Heart right ventricle (tissue), 16 donors: ENCODE measurements around the gene RRAS2. TPM values are rescaled to one million over a fixed set of nuclear protein-coding genes. Genes with fewer than 3 reads are reported as not detected.
A peak's percentile ranks its signal among the peaks of the same experiment; 100 is the strongest.

Experiments used
- ATAC-seq, 8 donors: fragments of 200-7000 bp; cut with Tn5 transposase; one replicate each; pipeline ENCODE4 v1.9.1; 2020; ENCODE audit warnings: mild to moderate bottlenecking in 8 of 8, moderate library complexity in 8 of 8, moderate number of reproducible peaks in 1 of 8
- DNase-seq, 2 donors: peaks; one replicate each; pipeline ENCODE4 v3.0.0-alpha.2; 2020
- H3K27ac ChIP-seq, 10 donors: fragments of 200-600 bp; sonication (generic) in 2 of 10; one replicate each; pipeline versions ENCODE4 v1.5.0 to v1.8.0; 2020 to 2022; ENCODE audit warnings: mild to moderate bottlenecking in 3 of 10
- H3K27me3 ChIP-seq, 7 donors: fragments of 200-600 bp; one replicate each; pipeline ENCODE4 v1.8.0; 2021 to 2022; ENCODE audit warnings: mild to moderate bottlenecking in 2 of 7
- H3K36me3 ChIP-seq, 9 donors: fragments of 200-600 bp; sonication (generic) in 1 of 9; one replicate each; pipeline versions ENCODE4 v1.5.0 to v1.8.0; 2020 to 2022; ENCODE audit warnings: mild to moderate bottlenecking in 2 of 9
- H3K4me1 ChIP-seq, 9 donors: fragments of 200-600 bp; sonication (generic) in 1 of 9; one replicate each; pipeline versions ENCODE4 v1.5.0 to v1.8.0; 2020 to 2022; ENCODE audit warnings: mild to moderate bottlenecking in 4 of 9
- H3K4me3 ChIP-seq, 10 donors: fragments of 200-600 bp; sonication (generic) in 2 of 10; one replicate each; pipeline versions ENCODE4 v1.5.0 to v1.8.0; 2020 to 2022; ENCODE audit warnings: mild to moderate bottlenecking in 7 of 10, moderate library complexity in 2 of 10
- H3K9me3 ChIP-seq, 11 donors: fragments of 200-600 bp in 10 of 11; sonication (generic) in 2 of 11; one replicate each; pipeline versions ENCODE4 v1.5.0 to v1.8.0; 2013 to 2022; ENCODE audit warnings: mild to moderate bottlenecking in 2 of 11, control low read depth in 1 of 11, moderate library complexity in 1 of 11
- WGBS, 2 donors: extraction: QIAGEN DNeasy Blood & Tissue Kit; methylation state at CpG; one replicate each; pipeline ENCODE4 v1.1.7; 2013; ENCODE audit warnings: inconsistent platforms in 1 of 2; 5-methylcytosine and 5-hydroxymethylcytosine counted together
- intact Hi-C, 10 donors: fragments of 100-400 bp; cut with DNase I; formaldehyde crosslinking; loops; one replicate each; pipeline versions ENCODE4 v1.11.1 to v1.14.2; 2022
- polyA plus RNA-seq, 2 donors: library from polyadenylated mRNA; stranded (reverse); fragments of 200-250 nt; gene quantifications; one replicate each; pipeline ENCODE4 v1.2.3, GENCODE V29; 2013
- total RNA-seq, 10 donors: library from RNA; stranded (reverse); fragmentation: NEBNext Ultra II Directional in 3 of 10; extraction: Animal tissue kit (Norgen Biotek cat#: 25700) in 3 of 10; gene quantifications; one replicate each; pipeline versions ENCODE4 v1.2.1 to v1.2.4, GENCODE V29; 2021 to 2023
- TF ChIP-seq, protein P1 (sequence below), 9 donors: fragments of 200-600 bp; sonication (generic) in 2 of 9; IDR thresholded peaks; one replicate each; pipeline versions ENCODE4 v1.5.0 to v1.8.0; 2021 to 2022; ENCODE audit warnings: antibody characterized with exemption in 9 of 9, mild to moderate bottlenecking in 5 of 9, moderate library complexity in 1 of 9
- donor health status: Arrhythmogenic right ventricular cardiomyopathy.
- donor health status: ischemic (EF 13 %, LVEDD 7.1; RV severe dilation, severe dysfunction).
- donor health status: healthy with polysubstance abuse.
- donor health status: DM: no; HTN: yes; CAD: no.
- donor health status: DM: no; HTN: no; CAD: no.
- donor health status: ischemic (EF 25% LVEDD 6.9; RV normal size, moderate dysfunction).
- donor health status: ischemic (EF 25% LVEDD 5.7; RV mildly dilated, moderate dysfunction).
- donor health status: healthy.
- donor health status: DM: yes; HTN: yes; CAD: no.
- donor health status: Ischemic cardiomyopathy.
- donor health status: ischemic (EF 35%, LVEDD 5.7; RV mildly dilated, moderate dysfunction).
- donor health status: nonischemic (EF 11% LVEDD 7.7; RV severe dilation, severe dysfunction).
- donor health status: DM: yes; HTN: yes; CAD: no.
- donor health status: PGD.
- donor health status: ischemic (EF 29% LVEDD 5.4; RV normal size, mild dysfunction).
- donor health status: nonischemic (EF 23%, LVEDD 6.1; RV moderate dilation, normal function).

Gene RRAS2
- total and polyA plus RNA-seq, 12 donors = 20.8 to 142 (median 37.3) TPM

DNA sequence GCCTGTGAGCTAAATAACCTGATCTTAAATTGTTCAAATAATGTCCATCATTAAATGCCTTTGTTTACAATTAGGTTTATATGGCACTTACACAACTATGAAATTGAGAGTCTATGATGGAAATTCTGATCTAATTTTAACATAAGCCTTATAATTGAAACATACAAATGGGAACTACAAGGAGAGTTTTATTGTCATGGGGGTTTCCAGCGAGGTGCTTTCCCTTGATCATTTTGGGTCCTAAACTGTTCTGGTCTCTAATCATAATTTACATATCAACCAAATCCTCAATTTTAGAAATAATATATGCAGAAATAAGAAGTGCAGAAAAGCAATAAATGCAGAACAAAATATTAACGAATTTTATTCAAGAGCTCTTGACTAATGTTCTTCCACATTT is 44.9 kb downstream of the RRAS2 start:
- intact Hi-C loops = no loop called here
- 92 to 94% methylated on average over 2 of the region's 2 CpGs for WGBS, 2 donors
- H3K36me3 ChIP-seq = no peaks in the 10 kb centered on the region

DNA sequence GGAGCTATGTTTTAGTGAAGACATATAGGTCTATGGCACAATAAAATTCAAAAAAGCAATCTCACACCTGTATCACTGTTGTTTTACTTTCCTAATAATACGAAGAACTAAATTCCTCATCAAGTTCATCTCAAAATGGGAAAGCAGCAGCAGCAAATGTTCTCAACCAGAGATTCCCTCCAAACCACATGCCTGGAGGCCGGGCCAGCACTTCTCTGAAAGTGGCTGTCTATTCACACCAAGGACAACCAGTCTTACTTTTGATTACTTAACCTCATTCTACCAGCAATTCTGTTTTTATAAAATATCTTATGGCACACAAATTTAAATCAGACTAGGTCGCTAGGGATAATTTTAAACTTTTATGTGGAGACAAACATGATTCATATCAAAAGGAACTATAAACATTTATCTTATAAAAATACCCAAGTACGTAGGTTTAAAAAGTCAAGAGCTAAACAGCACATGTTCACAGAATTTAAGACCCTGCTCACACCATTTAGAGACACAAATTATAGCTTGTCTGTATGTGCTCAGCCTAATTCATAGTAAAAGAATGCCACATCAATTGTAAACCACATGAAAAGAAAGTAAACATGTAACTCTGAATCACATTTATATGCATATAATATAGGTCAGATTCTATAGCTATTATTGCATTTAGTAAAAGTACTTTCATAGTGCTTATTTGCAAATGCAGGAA is 46.1 kb downstream of the RRAS2 start:
- intact Hi-C loops = no loop called here
- ATAC-seq (no peak), DNase-seq (no peak)
- no peak overlapping the region for H3K4me3 ChIP-seq
- 88 to 93% methylated on average over 4 of the region's 4 CpGs for WGBS, 2 donors
- H3K27me3 ChIP-seq = no peaks in the 10 kb centered on the region
- no peak overlapping the region for H3K27ac ChIP-seq
- H3K9me3 ChIP-seq = no peaks in the 10 kb centered on the region
- TF ChIP-seq, protein P1, sequence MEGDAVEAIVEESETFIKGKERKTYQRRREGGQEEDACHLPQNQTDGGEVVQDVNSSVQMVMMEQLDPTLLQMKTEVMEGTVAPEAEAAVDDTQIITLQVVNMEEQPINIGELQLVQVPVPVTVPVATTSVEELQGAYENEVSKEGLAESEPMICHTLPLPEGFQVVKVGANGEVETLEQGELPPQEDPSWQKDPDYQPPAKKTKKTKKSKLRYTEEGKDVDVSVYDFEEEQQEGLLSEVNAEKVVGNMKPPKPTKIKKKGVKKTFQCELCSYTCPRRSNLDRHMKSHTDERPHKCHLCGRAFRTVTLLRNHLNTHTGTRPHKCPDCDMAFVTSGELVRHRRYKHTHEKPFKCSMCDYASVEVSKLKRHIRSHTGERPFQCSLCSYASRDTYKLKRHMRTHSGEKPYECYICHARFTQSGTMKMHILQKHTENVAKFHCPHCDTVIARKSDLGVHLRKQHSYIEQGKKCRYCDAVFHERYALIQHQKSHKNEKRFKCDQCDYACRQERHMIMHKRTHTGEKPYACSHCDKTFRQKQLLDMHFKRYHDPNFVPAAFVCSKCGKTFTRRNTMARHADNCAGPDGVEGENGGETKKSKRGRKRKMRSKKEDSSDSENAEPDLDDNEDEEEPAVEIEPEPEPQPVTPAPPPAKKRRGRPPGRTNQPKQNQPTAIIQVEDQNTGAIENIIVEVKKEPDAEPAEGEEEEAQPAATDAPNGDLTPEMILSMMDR (IDR thresholded peaks at IDR 0.05) = no peak
- no peaks in the 10 kb centered on the region for H3K36me3 ChIP-seq
- H3K4me1 ChIP-seq = peaks cover 0 to 60% (median 28%) of the 10 kb centered on the region in 9 donors

More for the DNA sequence above, 44.9 kb downstream of the RRAS2 start:
- Histone ChIP-seq H3K4me3 (no peak overlapping the region), H3K27ac (no peak overlapping the region), H3K9me3 (no peaks in the 10 kb centered on the region), H3K27me3 (no peaks in the 10 kb centered on the region), H3K4me1 (peaks cover 0 to 48% (median 25%) of the 10 kb centered on the region in 9 donors)
- TF ChIP-seq, protein P1 (IDR thresholded peaks at IDR 0.05) = no peak
- ATAC-seq = no peak
- DNase-seq = no peak

- peaks cover 0 to 61% (median 28%) of the 10 kb centered on the region in 9 donors for H3K4me1 ChIP-seq
- TF ChIP-seq, protein P1 (IDR thresholded peaks at IDR 0.05) = no peak
- ATAC-seq (peak in 2 of 8 donors; percentile 26 to 31), DNase-seq (no peak)
- WGBS, 2 donors = 52 to 60% methylated on average over 1 of the region's 1 CpG
- H3K27ac ChIP-seq = no peak overlapping the region
- H3K36me3 ChIP-seq = no peaks in the 10 kb centered on the region
- no peak overlapping the region for H3K4me3 ChIP-seq
- no peaks in the 10 kb centered on the region for H3K27me3 ChIP-seq
- no peaks in the 10 kb centered on the region for H3K9me3 ChIP-seq
- intact Hi-C loops = no loop called here
These were observed 48.3 kb downstream of the RRAS2 start for GRCh38 chr11:14310679-14311078.

DNA sequence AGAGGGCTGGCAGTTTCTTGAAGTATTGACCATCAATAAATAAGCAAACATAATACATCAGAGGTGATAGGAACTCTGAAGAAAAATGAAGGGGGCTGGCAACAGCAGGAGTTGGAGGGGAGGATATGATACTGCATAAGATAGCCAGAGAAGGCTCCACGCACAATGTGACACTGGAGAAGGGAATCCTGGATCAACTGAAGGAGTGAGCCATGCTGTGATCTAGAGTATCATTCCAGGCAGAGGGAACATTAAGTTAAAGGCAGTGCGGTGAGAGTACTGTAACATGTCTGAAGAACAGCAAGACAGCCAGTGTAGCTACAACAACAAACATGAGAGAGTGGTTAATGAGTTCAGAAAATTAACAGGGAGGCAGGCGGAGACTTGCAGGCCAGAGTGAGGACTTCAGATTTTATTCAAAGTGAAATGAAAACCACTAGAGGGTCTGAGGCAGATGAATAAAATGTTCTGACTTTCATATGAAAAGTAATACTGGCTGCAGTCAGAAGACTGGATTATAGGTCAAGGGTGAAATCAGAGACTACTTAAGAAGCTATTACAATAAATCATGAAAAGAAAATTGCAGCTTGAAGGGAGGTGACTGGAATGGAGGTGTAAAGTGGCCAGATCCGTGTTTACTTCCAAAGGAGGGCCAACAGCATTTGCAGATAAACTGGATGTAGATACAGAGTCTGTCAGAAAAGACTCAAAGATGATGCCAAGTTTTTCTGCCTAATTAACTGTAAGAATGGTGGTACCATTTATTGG is 49.4 kb downstream of the RRAS2 start:
- ATAC-seq = no peak
- DNase-seq = no peak

More for the DNA sequence above, 49.4 kb downstream of the RRAS2 start:
- intact Hi-C loops = loop anchor here in 2 of 10 donors (10.0 kb wide), 2 partner anchors 45 to 145 kb away; partner anchors contain the start of gene RRAS2 (in 1 of the 2)
- Histone ChIP-seq H3K27ac (no peak overlapping the region), H3K36me3 (no peaks in the 10 kb centered on the region), H3K4me3 (no peak overlapping the region), H3K9me3 (no peaks in the 10 kb centered on the region), H3K4me1 (peaks cover 0 to 62% (median 28%) of the 10 kb centered on the region in 9 donors), H3K27me3 (no peaks in the 10 kb centered on the region)
- TF ChIP-seq, protein P1 (IDR thresholded peaks at IDR 0.05) = no peak
- WGBS, 2 donors = 79 to 82% methylated on average over 4 of the region's 4 CpGs
